Activated T-cell treated with anti-CD3 and anti-CD28 coated beads, Interleukin-2, amount 50 U/mL, for 4 hours (primary cell): ENCODE measurements around the gene S100A13. TPM values are rescaled to one million over a fixed set of nuclear protein-coding genes. Genes with fewer than 3 reads are reported as not detected.

Experiments
- ATAC-seq, 2 donors: fragments of 200-7000 bp; cut with Tn5 transposase; one replicate each; pipeline ENCODE4 v1.10.0; 2021
- DNase-seq: peaks from one replicate; pipeline ENCODE4 v3.0.0-alpha.2; 2020
- H3K27me3 Mint-ChIP-seq: one replicate; pipeline ENCODE4 v1.8.0; 2021; ENCODE audit warnings: low read depth, mixed read lengths
- H3K36me3 Mint-ChIP-seq: one replicate; pipeline ENCODE4 v1.8.0; 2022; ENCODE audit warnings: mixed read lengths; ENCODE audit not compliant: insufficient read depth
- H3K4me1 Mint-ChIP-seq: one replicate; pipeline ENCODE4 v1.8.0; 2021; ENCODE audit warnings: low read depth, mixed read lengths
- H3K4me3 Mint-ChIP-seq: one replicate; pipeline ENCODE4 v1.8.0; 2021; ENCODE audit warnings: mild to moderate bottlenecking, moderate library complexity, mixed read lengths
- H3K9me3 Mint-ChIP-seq: one replicate; pipeline ENCODE4 v1.8.0; 2021; ENCODE audit warnings: mixed read lengths
- total RNA-seq, 3 donors: library from RNA; stranded (reverse); gene quantifications; one replicate each; pipeline ENCODE4 v1.2.1, GENCODE V29; 2021

The S100A13 gene
- total RNA-seq, 3 donors from 2014 or later, result 2.0 to 4.9 (median 3.3) TPM

GRCh38 chr1:153639280-153639679 lies 12.0 kb upstream of the S100A13 start:
- Mint-ChIP-seq H3K4me1 (peaks cover 47% of the 10 kb centered on the region), H3K36me3 (peaks cover 42% of the 10 kb centered on the region), H3K27me3 (no peaks in the 10 kb centered on the region), H3K4me3 (no peak overlapping the region), H3K9me3 (no peaks in the 10 kb centered on the region)
- no peak for DNase-seq
- no peak for ATAC-seq

- H3K4me1 Mint-ChIP-seq, result peaks cover 41% of the 10 kb centered on the region
- no peaks in the 10 kb centered on the region for H3K27me3 Mint-ChIP-seq
- peaks cover 33% of the 10 kb centered on the region for H3K36me3 Mint-ChIP-seq
- no peaks in the 10 kb centered on the region for H3K9me3 Mint-ChIP-seq
- no peak for DNase-seq
- no peak for ATAC-seq
- no peak overlapping the region for H3K4me3 Mint-ChIP-seq
Measured at GRCh38 chr1:153638261-153638660, 11.0 kb upstream of the S100A13 start.

- DNase-seq (no peak), ATAC-seq (no peak)
- Mint-ChIP-seq H3K4me1 (peaks cover 35% of the 10 kb centered on the region), H3K36me3 (peaks cover 21% of the 10 kb centered on the region), H3K4me3 (peak overlapping the region; percentile 92), H3K9me3 (no peaks in the 10 kb centered on the region), H3K27me3 (no peaks in the 10 kb centered on the region)
Measured at GRCh38 chr1:153636312-153636711, 9.0 kb upstream of the S100A13 start.

- Mint-ChIP-seq H3K36me3 (peaks cover 17% of the 10 kb centered on the region), H3K27me3 (no peaks in the 10 kb centered on the region), H3K4me1 (peaks cover 33% of the 10 kb centered on the region), H3K9me3 (no peaks in the 10 kb centered on the region), H3K4me3 (peak overlapping the region; percentile 92)
- no peak for DNase-seq
- ATAC-seq, result no peak
Measured at GRCh38 chr1:153635872-153636271, 8.6 kb upstream of the S100A13 start.

GRCh38 chr1:153633754-153634665 lies 6.7 kb upstream of the S100A13 start, which contains the start of gene CHTOP:
Gene CHTOP (plus strand): TSS chr1:153634066. CDS start chr1:153636589, 2,523 bp downstream.
- ATAC-seq (peak; percentile 90 to 92), DNase-seq (peak; percentile 95)
- peaks cover 34% of the 10 kb centered on the region for H3K4me1 Mint-ChIP-seq
- H3K4me3 Mint-ChIP-seq, result peak within 1 kb of the TSS; percentile 92
- H3K9me3 Mint-ChIP-seq, result no peaks in the 10 kb centered on the region
- H3K27me3 Mint-ChIP-seq, result no peaks in the 10 kb centered on the region
- H3K36me3 Mint-ChIP-seq, result peaks cover 15% of the 10 kb centered on the region

GRCh38 chr1:153633161-153633753 lies 6.0 kb upstream of the S100A13 start:
- H3K36me3 Mint-ChIP-seq, result peaks cover 15% of the 10 kb centered on the region
- ATAC-seq (no peak), DNase-seq (no peak)
- H3K4me3 Mint-ChIP-seq, result peak overlapping the region; percentile 92
- H3K9me3 Mint-ChIP-seq, result no peaks in the 10 kb centered on the region
- peaks cover 34% of the 10 kb centered on the region for H3K4me1 Mint-ChIP-seq
- H3K27me3 Mint-ChIP-seq, result no peaks in the 10 kb centered on the region

- peaks cover 1% of the 10 kb centered on the region for H3K36me3 Mint-ChIP-seq
- no peaks in the 10 kb centered on the region for H3K9me3 Mint-ChIP-seq
- ATAC-seq (no peak), DNase-seq (no peak)
- peaks cover 21% of the 10 kb centered on the region for H3K4me1 Mint-ChIP-seq
- no peak overlapping the region for H3K4me3 Mint-ChIP-seq
- peaks cover 6% of the 10 kb centered on the region for H3K27me3 Mint-ChIP-seq
Measured at GRCh38 chr1:153631047-153632022, 4.0 kb upstream of the S100A13 start.

GRCh38 chr1:153630384-153630783 lies 3.1 kb upstream of the S100A13 start:
- H3K4me3 Mint-ChIP-seq, result no peak overlapping the region
- no peak for ATAC-seq
- H3K36me3 Mint-ChIP-seq, result peaks cover 1% of the 10 kb centered on the region
- peaks cover 17% of the 10 kb centered on the region for H3K4me1 Mint-ChIP-seq
- no peaks in the 10 kb centered on the region for H3K9me3 Mint-ChIP-seq
- peaks cover 9% of the 10 kb centered on the region for H3K27me3 Mint-ChIP-seq
- no peak for DNase-seq

- DNase-seq (no peak), ATAC-seq (no peak)
- Mint-ChIP-seq H3K9me3 (no peaks in the 10 kb centered on the region), H3K4me1 (peaks cover 17% of the 10 kb centered on the region), H3K4me3 (no peak overlapping the region), H3K27me3 (peaks cover 9% of the 10 kb centered on the region), H3K36me3 (peaks cover under 1% of the 10 kb centered on the region)
Measured at GRCh38 chr1:153629971-153630370, 2.7 kb upstream of the S100A13 start.

- ATAC-seq (no peak), DNase-seq (no peak)
- H3K27me3 Mint-ChIP-seq, result peaks cover 9% of the 10 kb centered on the region
- H3K36me3 Mint-ChIP-seq, result no peaks in the 10 kb centered on the region
- H3K9me3 Mint-ChIP-seq, result no peaks in the 10 kb centered on the region
- H3K4me3 Mint-ChIP-seq, result no peak overlapping the region
- peaks cover 17% of the 10 kb centered on the region for H3K4me1 Mint-ChIP-seq
Measured at GRCh38 chr1:153629343-153629665, 2.0 kb upstream of the S100A13 start.

- Mint-ChIP-seq H3K4me3 (no peak overlapping the region), H3K27me3 (peaks cover 9% of the 10 kb centered on the region), H3K36me3 (no peaks in the 10 kb centered on the region), H3K9me3 (no peaks in the 10 kb centered on the region), H3K4me1 (peaks cover 17% of the 10 kb centered on the region)
- ATAC-seq, result no peak
- no peak for DNase-seq
Measured at GRCh38 chr1:153628638-153629342, 1.5 kb upstream of the S100A13 start.

- Mint-ChIP-seq H3K9me3 (no peaks in the 10 kb centered on the region), H3K4me3 (no peak within 1 kb of the TSS), H3K27me3 (peaks cover 9% of the 10 kb centered on the region), H3K36me3 (no peaks in the 10 kb centered on the region), H3K4me1 (peaks cover 11% of the 10 kb centered on the region)
- DNase-seq (no peak), ATAC-seq (no peak)
Measured at GRCh38 chr1:153627715-153628626, 666 bp upstream of the S100A13 start, which contains the start of gene S100A1. Gene S100A1 (plus strand): TSS chr1:153628434. CDS start chr1:153630522, 2,088 bp downstream.

- DNase-seq (no peak), ATAC-seq (no peak)
- Mint-ChIP-seq H3K36me3 (no peaks in the 10 kb centered on the region), H3K27me3 (peaks cover 9% of the 10 kb centered on the region), H3K4me3 (no peak overlapping the region), H3K4me1 (peaks cover 8% of the 10 kb centered on the region), H3K9me3 (no peaks in the 10 kb centered on the region)
Measured at GRCh38 chr1:153626477-153626903, 815 bp downstream of the S100A13 start.
